Endodermal cell (in vitro differentiated cells): ENCODE measurements around the gene DBNDD1. TPM values are rescaled to one million over a fixed set of nuclear protein-coding genes. Genes with fewer than 3 reads are reported as not detected.

Experiments
- DNase-seq: peaks from one replicate; pipeline ENCODE4 v3.0.0-alpha.2; 2017
- H3K27ac ChIP-seq: 2 replicates; pipeline ENCODE4 v1.5.1; 2013; ENCODE audit warnings: mild to moderate bottlenecking, low read depth, low read length, moderate library complexity
- H3K27me3 ChIP-seq: 2 replicates; pipeline ENCODE4 v1.6.1; 2013; ENCODE audit warnings: mild to moderate bottlenecking, low read length, moderate library complexity; ENCODE audit not compliant: insufficient read depth, control insufficient read depth, poor library complexity, severe bottlenecking
- H3K36me3 ChIP-seq: 2 replicates; pipeline ENCODE4 v1.7.0; 2013; ENCODE audit warnings: mild to moderate bottlenecking, low read length, moderate library complexity; ENCODE audit not compliant: control insufficient read depth, insufficient read depth
- H3K4me1 ChIP-seq: one replicate; pipeline ENCODE4 v1.7.0; 2013; ENCODE audit warnings: low read length; ENCODE audit not compliant: control insufficient read depth, insufficient read depth
- H3K4me3 ChIP-seq: 2 replicates; pipeline ENCODE4 v1.5.1; 2013; ENCODE audit warnings: mild to moderate bottlenecking, low read length, moderate library complexity
- H3K9ac ChIP-seq: 2 replicates; pipeline ENCODE4 v1.6.1; 2013; ENCODE audit warnings: mild to moderate bottlenecking, low read length, moderate library complexity; ENCODE audit not compliant: poor library complexity, severe bottlenecking; ENCODE audit errors: extremely low read depth
- H3K9me3 ChIP-seq: 2 replicates; pipeline ENCODE4 v1.6.1; 2013; ENCODE audit warnings: mild to moderate bottlenecking, low read length, moderate library complexity; ENCODE audit not compliant: control insufficient read depth
- H3K27ac Mint-ChIP-seq: 2 replicates; pipeline ENCODE4 v1.8.0; 2020; ENCODE audit warnings: mixed read lengths
- H3K27me3 Mint-ChIP-seq: 2 replicates; pipeline ENCODE4 v1.8.0; 2021; ENCODE audit warnings: mild to moderate bottlenecking, mixed read lengths; ENCODE audit not compliant: insufficient read depth
- H3K36me3 Mint-ChIP-seq: 2 replicates; pipeline ENCODE4 v1.8.0; 2020; ENCODE audit warnings: low read depth, mixed read lengths
- H3K4me1 Mint-ChIP-seq: 2 replicates; pipeline ENCODE4 v1.8.0; 2020; ENCODE audit warnings: mixed read lengths
- H3K4me3 Mint-ChIP-seq: 2 replicates; pipeline ENCODE4 v1.8.0; 2020; ENCODE audit warnings: mild to moderate bottlenecking, moderate library complexity, mixed read lengths
- H3K9me3 Mint-ChIP-seq: 2 replicates; pipeline ENCODE4 v1.8.0; 2020; ENCODE audit warnings: mild to moderate bottlenecking, mixed read lengths
- WGBS, 2 experiments: methylation state at CpG; one replicate each; pipeline versions ENCODE4 v1.1.5 to v1.1.7; 2013; ENCODE audit warnings: missing lambda C conversion rate in 2 of 2, mixed read lengths in 1 of 2; ENCODE audit not compliant: insufficient coverage in 1 of 2, insufficient read length in 1 of 2; 5-methylcytosine and 5-hydroxymethylcytosine counted together
- total RNA-seq, 2 donors: library from RNA; stranded (reverse); fragmentation: NEBNext Ultra II Directional in 1 of 2; extraction: Animal tissue kit (Norgen Biotek cat#: 25700) in 1 of 2; gene quantifications; 2 replicates in 1 of 2; 3 replicates in 1 of 2; pipeline ENCODE4 v1.2.1, GENCODE V29; 2021
- TF ChIP-seq, protein P1 (sequence below): fragments of 200-600 bp; sonication (generic); conservative IDR thresholded peaks from 2 replicates; pipeline ENCODE4 v1.5.0; 2021; ENCODE audit warnings: antibody characterized with exemption, mild to moderate bottlenecking

The DBNDD1 gene
- total RNA-seq, 2 donors from 2014 or later: 31.5 to 32.5 TPM

DNA sequence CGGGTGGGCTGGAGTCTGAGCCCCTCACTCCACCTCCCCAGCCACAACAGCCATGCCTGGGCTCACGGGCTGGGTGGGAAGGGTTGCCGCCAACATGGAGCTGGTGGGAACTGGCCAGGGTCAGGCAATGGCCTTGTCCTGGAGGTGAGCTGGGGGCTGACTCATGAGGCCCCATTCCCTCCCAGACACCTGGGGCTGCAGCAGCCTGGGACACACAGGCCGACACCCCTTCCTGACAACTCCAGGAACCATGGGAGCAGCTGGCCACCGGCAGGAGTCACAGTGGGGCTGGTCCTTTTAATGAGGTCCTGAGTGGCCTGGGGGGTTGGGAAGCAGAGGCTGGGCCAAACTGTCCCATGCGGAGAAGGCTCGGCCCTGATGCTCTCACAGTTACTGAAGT lies 12.2 kb downstream of the DBNDD1 start:
- no peak for DNase-seq
- H3K27ac Mint-ChIP-seq: no peak overlapping the region
- no peaks in the 10 kb centered on the region for H3K9me3 ChIP-seq
- H3K27me3 ChIP-seq: no peaks in the 10 kb centered on the region
- H3K4me3 Mint-ChIP-seq: no peak overlapping the region
- H3K27ac ChIP-seq: no peak overlapping the region
- no peak overlapping the region for H3K4me3 ChIP-seq
- no peak overlapping the region for H3K9ac ChIP-seq
- H3K9me3 Mint-ChIP-seq: no peaks in the 10 kb centered on the region
- H3K4me1 ChIP-seq: no peaks in the 10 kb centered on the region
- TF ChIP-seq, protein P1, sequence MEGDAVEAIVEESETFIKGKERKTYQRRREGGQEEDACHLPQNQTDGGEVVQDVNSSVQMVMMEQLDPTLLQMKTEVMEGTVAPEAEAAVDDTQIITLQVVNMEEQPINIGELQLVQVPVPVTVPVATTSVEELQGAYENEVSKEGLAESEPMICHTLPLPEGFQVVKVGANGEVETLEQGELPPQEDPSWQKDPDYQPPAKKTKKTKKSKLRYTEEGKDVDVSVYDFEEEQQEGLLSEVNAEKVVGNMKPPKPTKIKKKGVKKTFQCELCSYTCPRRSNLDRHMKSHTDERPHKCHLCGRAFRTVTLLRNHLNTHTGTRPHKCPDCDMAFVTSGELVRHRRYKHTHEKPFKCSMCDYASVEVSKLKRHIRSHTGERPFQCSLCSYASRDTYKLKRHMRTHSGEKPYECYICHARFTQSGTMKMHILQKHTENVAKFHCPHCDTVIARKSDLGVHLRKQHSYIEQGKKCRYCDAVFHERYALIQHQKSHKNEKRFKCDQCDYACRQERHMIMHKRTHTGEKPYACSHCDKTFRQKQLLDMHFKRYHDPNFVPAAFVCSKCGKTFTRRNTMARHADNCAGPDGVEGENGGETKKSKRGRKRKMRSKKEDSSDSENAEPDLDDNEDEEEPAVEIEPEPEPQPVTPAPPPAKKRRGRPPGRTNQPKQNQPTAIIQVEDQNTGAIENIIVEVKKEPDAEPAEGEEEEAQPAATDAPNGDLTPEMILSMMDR: no peak
- H3K27me3 Mint-ChIP-seq: no peaks in the 10 kb centered on the region
- no peaks in the 10 kb centered on the region for H3K36me3 ChIP-seq
- no peaks in the 10 kb centered on the region for H3K4me1 Mint-ChIP-seq
- WGBS, 2 experiments: 93 to 96% methylated on average over 3 to 7 of the region's 7 CpGs
- no peaks in the 10 kb centered on the region for H3K36me3 Mint-ChIP-seq

DNA sequence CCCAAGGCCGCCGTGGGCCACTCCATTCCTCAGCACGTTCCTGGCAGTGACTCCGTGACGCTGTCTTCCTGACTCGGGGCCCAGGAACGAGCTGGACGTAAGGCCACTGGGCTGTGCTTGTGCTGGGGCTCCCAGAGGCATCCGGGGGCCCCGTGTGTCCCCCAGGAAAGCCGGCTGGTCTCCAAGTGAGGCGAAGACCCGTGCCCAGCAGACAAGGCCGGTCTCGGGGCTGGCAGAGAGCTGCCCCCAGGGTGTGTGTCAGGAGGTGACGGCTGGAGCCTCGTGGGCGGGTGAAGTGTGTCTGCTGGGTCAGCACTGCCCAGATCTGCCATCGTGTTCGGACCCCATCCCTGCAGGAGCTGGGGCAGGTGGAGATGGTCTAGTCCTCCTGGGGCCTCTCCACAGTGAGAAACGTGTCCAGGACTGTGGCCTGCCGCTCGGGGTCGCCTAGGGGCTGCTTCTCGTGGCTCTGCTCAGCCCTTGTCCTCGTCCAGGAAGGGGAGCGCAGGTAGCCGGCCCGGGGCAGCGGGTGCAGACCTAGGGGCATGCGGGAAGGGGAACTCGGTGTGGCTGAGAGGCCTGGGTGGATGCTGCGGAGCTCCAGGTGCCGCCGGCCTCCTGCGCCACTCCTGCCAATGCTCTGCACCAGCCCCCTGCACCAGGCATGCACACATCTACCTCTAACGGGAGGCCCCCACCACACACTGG lies 13.1 kb downstream of the DBNDD1 start:
- DNase-seq: no peak
- no peak overlapping the region for H3K9ac ChIP-seq
- Mint-ChIP-seq H3K27me3 (no peaks in the 10 kb centered on the region), H3K36me3 (no peaks in the 10 kb centered on the region), H3K27ac (no peak overlapping the region), H3K4me1 (no peaks in the 10 kb centered on the region), H3K4me3 (no peak overlapping the region), H3K9me3 (no peaks in the 10 kb centered on the region)
- H3K4me1 ChIP-seq: no peaks in the 10 kb centered on the region
- H3K9me3 ChIP-seq: no peaks in the 10 kb centered on the region
- H3K27me3 ChIP-seq: no peaks in the 10 kb centered on the region
- TF ChIP-seq, protein P1: no peak
- H3K27ac ChIP-seq: no peak overlapping the region
- H3K4me3 ChIP-seq: no peak overlapping the region
- H3K36me3 ChIP-seq: no peaks in the 10 kb centered on the region
- 91 to 95% methylated on average over 19 to 37 of the region's 37 CpGs for WGBS, 2 experiments

DNA sequence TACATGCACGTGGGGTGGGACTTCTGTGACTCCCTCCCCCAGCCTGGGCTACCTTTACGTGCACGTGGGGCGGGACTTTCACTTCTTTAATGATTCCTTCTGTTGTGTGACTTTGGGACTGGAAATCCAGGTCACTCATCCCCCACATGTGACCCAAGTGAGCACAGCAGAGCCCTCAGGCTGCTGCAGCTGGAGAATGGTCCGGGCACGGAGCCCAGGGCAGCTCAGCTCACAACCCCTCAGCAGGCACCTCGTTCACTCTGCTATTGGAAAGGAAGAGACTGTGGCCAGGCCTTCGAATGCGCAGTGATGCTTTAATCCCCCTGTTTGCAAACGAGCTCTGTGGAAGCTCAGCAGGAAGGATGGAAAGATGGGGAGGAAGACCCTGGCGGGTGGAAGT lies 14.7 kb downstream of the DBNDD1 start:
- WGBS, 2 experiments: 88 to 94% methylated on average over 10 to 11 of the region's 11 CpGs
- Histone ChIP-seq H3K36me3 (peaks cover under 1% of the 10 kb centered on the region), H3K4me3 (no peak overlapping the region), H3K27ac (no peak overlapping the region), H3K9me3 (no peaks in the 10 kb centered on the region), H3K9ac (no peak overlapping the region), H3K27me3 (no peaks in the 10 kb centered on the region), H3K4me1 (no peaks in the 10 kb centered on the region)
- DNase-seq: no peak
- H3K4me3 Mint-ChIP-seq: no peak overlapping the region
- H3K36me3 Mint-ChIP-seq: no peaks in the 10 kb centered on the region
- TF ChIP-seq, protein P1: no peak
- no peaks in the 10 kb centered on the region for H3K27me3 Mint-ChIP-seq
- no peak overlapping the region for H3K27ac Mint-ChIP-seq
- H3K4me1 Mint-ChIP-seq: no peaks in the 10 kb centered on the region
- H3K9me3 Mint-ChIP-seq: no peaks in the 10 kb centered on the region
